HepG2 (cell line): ENCODE results near the gene FHL5. TPM values are rescaled to one million over a fixed set of nuclear protein-coding genes. Genes with fewer than 3 reads are reported as not detected.

Source experiments
- ARID5B ChIP-seq: IDR thresholded peaks from 2 replicates; pipeline ENCODE4 v1.4.0; 2020; ENCODE audit warnings: mild to moderate bottlenecking, missing genetic modification reagents
- ARNT ChIP-seq: fragments of 450-650 bp; IDR thresholded peaks from 2 replicates; pipeline ENCODE4 v1.6.1; 2017
- CTCF ChIP-seq: sonication (generic); formaldehyde crosslinking; IDR thresholded peaks from 2 replicates; pipeline ENCODE4 v1.5.0; 2020; ENCODE audit warnings: mild to moderate bottlenecking, missing genetic modification reagents, moderate library complexity
- HOXA3 ChIP-seq: sonication (generic); formaldehyde crosslinking; IDR thresholded peaks from 2 replicates; pipeline ENCODE4 v1.5.0; 2020; ENCODE audit warnings: missing genetic modification reagents
- MYPOP ChIP-seq: sonication (generic); formaldehyde crosslinking; IDR thresholded peaks from 2 replicates; pipeline ENCODE4 v1.8.1; 2023; ENCODE audit warnings: mild to moderate bottlenecking, moderate library complexity, missing genetic modification reagents
- NFIB ChIP-seq: sonication (generic); formaldehyde crosslinking; IDR thresholded peaks from 2 replicates; pipeline ENCODE4 v1.9.0; 2021; ENCODE audit warnings: missing genetic modification reagents, mild to moderate bottlenecking, borderline replicate concordance
- TBP ChIP-seq: sonication (generic); formaldehyde crosslinking; IDR thresholded peaks from 2 replicates; pipeline ENCODE4 v1.5.0; 2020; ENCODE audit warnings: missing genetic modification reagents
- ZNF256 ChIP-seq: sonication (generic); formaldehyde crosslinking; conservative IDR thresholded peaks from 2 replicates; pipeline ENCODE4 v1.4.0; 2020; ENCODE audit warnings: missing genetic modification reagents
- ZNF530 ChIP-seq: sonication (generic); formaldehyde crosslinking; IDR thresholded peaks from 2 replicates; pipeline ENCODE4 v1.5.0; 2020; ENCODE audit warnings: low read depth, mild to moderate bottlenecking, missing genetic modification reagents
- ZNF720 ChIP-seq: sonication (generic); formaldehyde crosslinking; IDR thresholded peaks from 2 replicates; pipeline ENCODE4 v1.4.0; 2020; ENCODE audit warnings: missing genetic modification reagents
- ZNF770 ChIP-seq: sonication (generic); formaldehyde crosslinking; IDR thresholded peaks from 2 replicates; pipeline ENCODE4 v1.5.0; 2020; ENCODE audit warnings: mild to moderate bottlenecking, missing genetic modification reagents
- ZSCAN25 ChIP-seq: sonication (generic); formaldehyde crosslinking; IDR thresholded peaks from 2 replicates; pipeline ENCODE4 v1.8.0; 2022; ENCODE audit warnings: mild to moderate bottlenecking, missing genetic modification reagents
- polyA plus RNA-seq, 8 experiments: library from polyadenylated mRNA; depleted of rRNA in 3 of 8; stranded (reverse) in 7 of 8; unstranded in 1 of 8; fragments of >200 nt; fragmentation: Illumina TruSeq in 4 of 8; extraction: Trizol in 4 of 8; gene quantifications; 2 replicates each; pipeline versions ENCODE4 v1.2.1 to v1.2.3, GENCODE V29; 2011 to 2016; ENCODE audit warnings: low read depth in 4 of 8, missing spikeins in 1 of 8, mixed read lengths in 1 of 8; ENCODE audit not compliant: insufficient read depth in 1 of 8
- total RNA-seq, 5 experiments: library from RNA; depleted of rRNA; stranded (reverse); fragments of >200 nt; fragmentation: Illumina TruSeq; extraction: Trizol; gene quantifications; 2 replicates each; pipeline ENCODE4 v1.2.3, GENCODE V29; 2016; ENCODE audit warnings: low read depth in 1 of 5
- TF ChIP-seq, protein P1 (sequence below): sonication (generic); formaldehyde crosslinking; IDR thresholded peaks from 2 replicates; pipeline ENCODE4 v1.8.1; 2023; ENCODE audit warnings: mild to moderate bottlenecking, missing genetic modification reagents

The FHL5 gene
- total and polyA plus RNA-seq, 2 of the 13 experiments (the other 11 are each of a cell fraction or from before 2014, with no cell fraction given): not detected

GRCh38 chr6:96521644-96522464 lies 41.1 kb upstream of the FHL5 start, which contains the start of gene UFL1 (continued):
- peak; percentile 65 for TF ChIP-seq ZNF770 (CRISPR knock-in tag)
- TF ChIP-seq ARNT: no peak
- TF ChIP-seq HOXA3: peak; percentile 92
- 0 out of 2 replicates have a peak, but pooled peaks have one; percentile 12 for TF ChIP-seq CTCF
- peak; percentile 55; the same call in 1 of the 2 replicates for TF ChIP-seq ARID5B (CRISPR knock-in tag)
- TF ChIP-seq, protein P1, sequence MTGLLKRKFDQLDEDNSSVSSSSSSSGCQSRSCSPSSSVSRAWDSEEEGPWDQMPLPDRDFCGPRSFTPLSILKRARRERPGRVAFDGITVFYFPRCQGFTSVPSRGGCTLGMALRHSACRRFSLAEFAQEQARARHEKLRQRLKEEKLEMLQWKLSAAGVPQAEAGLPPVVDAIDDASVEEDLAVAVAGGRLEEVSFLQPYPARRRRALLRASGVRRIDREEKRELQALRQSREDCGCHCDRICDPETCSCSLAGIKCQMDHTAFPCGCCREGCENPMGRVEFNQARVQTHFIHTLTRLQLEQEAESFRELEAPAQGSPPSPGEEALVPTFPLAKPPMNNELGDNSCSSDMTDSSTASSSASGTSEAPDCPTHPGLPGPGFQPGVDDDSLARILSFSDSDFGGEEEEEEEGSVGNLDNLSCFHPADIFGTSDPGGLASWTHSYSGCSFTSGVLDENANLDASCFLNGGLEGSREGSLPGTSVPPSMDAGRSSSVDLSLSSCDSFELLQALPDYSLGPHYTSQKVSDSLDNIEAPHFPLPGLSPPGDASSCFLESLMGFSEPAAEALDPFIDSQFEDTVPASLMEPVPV (CRISPR knock-in tag): peak; percentile 75
- peak; percentile 74; the same call in 1 of the 2 replicates for TF ChIP-seq ZSCAN25 (CRISPR knock-in tag)
- TF ChIP-seq ZNF256: no peak; the same call in 1 of the 2 replicates
- no peak for TF ChIP-seq ZNF720 (CRISPR knock-in tag)
- peak; percentile 69; the same call in 1 of the 2 replicates for TF ChIP-seq NFIB
- no peak for TF ChIP-seq TBP (CRISPR knock-in tag)
- TF ChIP-seq ZNF530 (CRISPR knock-in tag): no peak
- peak; percentile 94 for TF ChIP-seq MYPOP (CRISPR knock-in tag)
